Osteocyte (in vitro differentiated cells): Measurements from ENCODE around the gene PLXNB1. TPM values are rescaled to one million over a fixed set of nuclear protein-coding genes. Genes with fewer than 3 reads are reported as not detected.
"Not testable (repeated sequence)": the region's sequence is repeated elsewhere in the genome, so short reads cannot be mapped to it uniquely, and the experiment has no call there.

Experiments
- DNase-seq: peaks from one replicate; pipeline ENCODE4 v3.0.0; 2021; ENCODE audit warnings: mixed read lengths; ENCODE audit not compliant: unreplicated experiment; ENCODE audit errors: extremely low spot score
- H3K27ac Mint-ChIP-seq: one replicate; pipeline ENCODE4 v1.8.0; 2021; ENCODE audit warnings: mild to moderate bottlenecking, mixed read lengths; ENCODE audit not compliant: unreplicated experiment
- H3K27me3 Mint-ChIP-seq: one replicate; pipeline ENCODE4 v1.8.0; 2021; ENCODE audit warnings: mixed read lengths; ENCODE audit not compliant: unreplicated experiment
- H3K36me3 Mint-ChIP-seq: one replicate; pipeline ENCODE4 v1.8.0; 2021; ENCODE audit warnings: mixed read lengths; ENCODE audit not compliant: unreplicated experiment
- H3K4me1 Mint-ChIP-seq: one replicate; pipeline ENCODE4 v1.8.0; 2021; ENCODE audit warnings: mixed read lengths; ENCODE audit not compliant: unreplicated experiment
- H3K4me3 Mint-ChIP-seq: one replicate; pipeline ENCODE4 v1.8.0; 2021; ENCODE audit warnings: mild to moderate bottlenecking, moderate library complexity, mixed read lengths; ENCODE audit not compliant: unreplicated experiment
- H3K9me3 Mint-ChIP-seq: one replicate; pipeline ENCODE4 v1.8.0; 2021; ENCODE audit warnings: mixed read lengths; ENCODE audit not compliant: unreplicated experiment
- total RNA-seq: library from RNA; stranded (reverse); gene quantifications from 2 replicates; pipeline ENCODE4 v1.2.1, GENCODE V29; 2021
- TF ChIP-seq, protein P1 (sequence below): fragments of 200-600 bp; sonication (generic); IDR thresholded peaks from 2 replicates; pipeline ENCODE4 v1.5.0; 2021; ENCODE audit warnings: antibody characterized with exemption, mild to moderate bottlenecking, moderate library complexity

The PLXNB1 gene
- total RNA-seq, 1 donor from 2014 or later, result 88.2 TPM

DNA sequence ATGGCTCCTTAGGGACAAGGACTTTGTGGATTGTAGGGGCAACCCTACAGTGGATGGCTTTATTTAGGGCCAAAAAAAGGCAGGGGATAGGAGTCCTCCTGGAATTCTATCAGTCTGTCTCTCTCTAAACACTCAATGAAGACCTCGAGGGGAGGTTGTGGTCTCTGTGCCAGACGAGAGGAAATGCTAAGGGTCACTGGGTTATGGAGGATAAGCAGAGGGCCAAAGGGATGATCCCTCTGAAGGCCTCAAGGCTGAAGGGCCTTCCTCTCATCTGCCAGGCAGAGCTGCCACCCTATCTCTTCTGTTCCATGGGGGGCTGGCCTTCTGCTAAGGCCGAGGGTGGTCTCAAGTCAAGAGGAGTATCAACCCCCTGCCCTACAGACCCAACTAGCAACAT is 27.0 kb downstream of the PLXNB1 start:
- H3K4me1 Mint-ChIP-seq, result peaks cover 25% of the 10 kb centered on the region
- H3K27me3 Mint-ChIP-seq, result no peaks in the 10 kb centered on the region
- DNase-seq, result peak; percentile 70
- H3K4me3 Mint-ChIP-seq, result no peak overlapping the region
- no peaks in the 10 kb centered on the region for H3K9me3 Mint-ChIP-seq
- peaks cover 19% of the 10 kb centered on the region for H3K36me3 Mint-ChIP-seq
- peak overlapping the region; percentile 88 for H3K27ac Mint-ChIP-seq
- TF ChIP-seq, protein P1, sequence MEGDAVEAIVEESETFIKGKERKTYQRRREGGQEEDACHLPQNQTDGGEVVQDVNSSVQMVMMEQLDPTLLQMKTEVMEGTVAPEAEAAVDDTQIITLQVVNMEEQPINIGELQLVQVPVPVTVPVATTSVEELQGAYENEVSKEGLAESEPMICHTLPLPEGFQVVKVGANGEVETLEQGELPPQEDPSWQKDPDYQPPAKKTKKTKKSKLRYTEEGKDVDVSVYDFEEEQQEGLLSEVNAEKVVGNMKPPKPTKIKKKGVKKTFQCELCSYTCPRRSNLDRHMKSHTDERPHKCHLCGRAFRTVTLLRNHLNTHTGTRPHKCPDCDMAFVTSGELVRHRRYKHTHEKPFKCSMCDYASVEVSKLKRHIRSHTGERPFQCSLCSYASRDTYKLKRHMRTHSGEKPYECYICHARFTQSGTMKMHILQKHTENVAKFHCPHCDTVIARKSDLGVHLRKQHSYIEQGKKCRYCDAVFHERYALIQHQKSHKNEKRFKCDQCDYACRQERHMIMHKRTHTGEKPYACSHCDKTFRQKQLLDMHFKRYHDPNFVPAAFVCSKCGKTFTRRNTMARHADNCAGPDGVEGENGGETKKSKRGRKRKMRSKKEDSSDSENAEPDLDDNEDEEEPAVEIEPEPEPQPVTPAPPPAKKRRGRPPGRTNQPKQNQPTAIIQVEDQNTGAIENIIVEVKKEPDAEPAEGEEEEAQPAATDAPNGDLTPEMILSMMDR, result no peak

DNA sequence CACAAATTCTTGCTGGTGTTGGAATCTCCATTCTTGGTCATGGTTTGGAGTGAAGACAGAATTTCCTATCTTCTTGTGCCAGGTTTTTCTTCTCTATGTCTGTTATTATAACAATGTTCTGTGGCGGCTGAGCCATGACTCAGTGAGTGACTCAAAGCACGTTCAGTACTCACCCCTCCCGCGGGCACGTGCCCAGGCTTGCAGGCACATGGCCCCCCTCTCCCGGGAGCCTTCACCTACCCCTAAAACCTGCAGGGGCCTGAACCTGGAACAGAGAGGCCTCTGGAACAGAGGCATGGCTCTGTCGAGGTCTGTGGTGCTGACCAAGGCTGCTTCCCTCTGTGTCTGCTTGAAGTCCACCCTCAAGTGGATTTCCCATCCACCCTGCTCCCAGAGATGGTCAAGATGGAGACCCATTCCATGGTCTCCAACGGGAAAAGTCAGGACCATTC is 27.6 kb downstream of the PLXNB1 start:
- no peaks in the 10 kb centered on the region for H3K27me3 Mint-ChIP-seq
- no peak overlapping the region for H3K4me3 Mint-ChIP-seq
- H3K36me3 Mint-ChIP-seq, result peaks cover 15% of the 10 kb centered on the region
- TF ChIP-seq, protein P1, result no peak
- no peaks in the 10 kb centered on the region for H3K9me3 Mint-ChIP-seq
- H3K4me1 Mint-ChIP-seq, result peaks cover 25% of the 10 kb centered on the region
- H3K27ac Mint-ChIP-seq, result peak overlapping the region; percentile 88
- peak; percentile 85 for DNase-seq

DNA sequence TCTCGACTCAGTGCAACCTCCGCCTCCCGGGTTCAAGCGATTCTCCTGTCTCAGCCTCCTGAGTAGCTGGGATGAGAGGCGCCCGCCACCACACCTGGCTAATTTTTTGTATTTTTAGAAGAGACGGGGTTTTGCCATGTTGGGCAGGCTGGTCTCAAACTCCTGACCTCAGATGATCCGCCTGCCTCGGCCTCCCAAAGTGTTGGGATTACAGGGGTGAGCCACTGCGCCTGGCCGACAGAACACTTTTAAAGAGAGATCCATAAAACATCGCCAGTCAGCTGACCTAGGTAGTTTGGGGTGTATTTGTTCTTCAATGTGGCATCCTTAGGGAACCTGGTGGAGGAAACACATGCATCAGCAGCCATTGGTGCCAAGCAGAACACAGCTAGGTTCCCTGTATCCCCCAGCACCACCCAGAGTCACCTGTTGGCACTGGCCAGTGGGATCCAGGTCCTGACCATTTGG is 28.4 kb downstream of the PLXNB1 start:
- not testable (repeated sequence) for H3K4me3 Mint-ChIP-seq, DNase-seq, H3K9me3 Mint-ChIP-seq, H3K27me3 Mint-ChIP-seq
- Mint-ChIP-seq H3K27ac (peak overlapping the region; percentile 88), H3K4me1 (peaks cover 25% of the 10 kb centered on the region), H3K36me3 (peaks cover 14% of the 10 kb centered on the region)

DNA sequence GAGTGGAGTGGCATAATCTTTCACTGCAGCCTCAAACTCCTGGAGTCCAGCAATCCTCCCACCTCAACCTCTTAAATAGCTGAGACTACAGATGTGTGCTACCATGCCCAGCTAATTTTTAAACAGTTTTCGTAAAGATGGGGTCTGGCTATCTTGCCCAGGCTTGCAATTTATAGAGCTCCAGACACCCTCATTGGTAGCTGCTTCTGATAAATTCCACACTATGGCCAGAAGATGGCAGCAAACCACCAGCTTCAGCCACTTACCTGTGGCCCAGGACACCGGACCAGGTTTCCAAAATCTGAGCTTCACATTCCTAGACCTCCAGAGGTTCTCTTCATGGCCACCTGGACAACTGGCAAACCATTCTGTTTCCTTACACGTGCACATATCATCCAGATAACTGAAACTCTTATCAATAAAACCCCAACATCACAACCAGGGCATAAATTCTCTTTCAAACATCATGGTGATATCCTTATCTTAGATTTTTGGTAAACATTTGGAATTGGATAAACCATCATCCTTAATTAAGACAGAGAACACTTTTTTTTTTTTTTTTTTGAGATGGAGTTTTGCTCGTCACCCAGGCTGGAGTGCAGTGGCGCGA is 29.0 kb downstream of the PLXNB1 start:
- DNase-seq, result no peak
- Mint-ChIP-seq H3K4me1 (peaks cover 25% of the 10 kb centered on the region), H3K27ac (peak overlapping the region; percentile 84), H3K27me3 (peaks cover 3% of the 10 kb centered on the region), H3K36me3 (peaks cover 12% of the 10 kb centered on the region), H3K4me3 (no peak overlapping the region), H3K9me3 (no peaks in the 10 kb centered on the region)
- TF ChIP-seq, protein P1, result peak; percentile 92

DNA sequence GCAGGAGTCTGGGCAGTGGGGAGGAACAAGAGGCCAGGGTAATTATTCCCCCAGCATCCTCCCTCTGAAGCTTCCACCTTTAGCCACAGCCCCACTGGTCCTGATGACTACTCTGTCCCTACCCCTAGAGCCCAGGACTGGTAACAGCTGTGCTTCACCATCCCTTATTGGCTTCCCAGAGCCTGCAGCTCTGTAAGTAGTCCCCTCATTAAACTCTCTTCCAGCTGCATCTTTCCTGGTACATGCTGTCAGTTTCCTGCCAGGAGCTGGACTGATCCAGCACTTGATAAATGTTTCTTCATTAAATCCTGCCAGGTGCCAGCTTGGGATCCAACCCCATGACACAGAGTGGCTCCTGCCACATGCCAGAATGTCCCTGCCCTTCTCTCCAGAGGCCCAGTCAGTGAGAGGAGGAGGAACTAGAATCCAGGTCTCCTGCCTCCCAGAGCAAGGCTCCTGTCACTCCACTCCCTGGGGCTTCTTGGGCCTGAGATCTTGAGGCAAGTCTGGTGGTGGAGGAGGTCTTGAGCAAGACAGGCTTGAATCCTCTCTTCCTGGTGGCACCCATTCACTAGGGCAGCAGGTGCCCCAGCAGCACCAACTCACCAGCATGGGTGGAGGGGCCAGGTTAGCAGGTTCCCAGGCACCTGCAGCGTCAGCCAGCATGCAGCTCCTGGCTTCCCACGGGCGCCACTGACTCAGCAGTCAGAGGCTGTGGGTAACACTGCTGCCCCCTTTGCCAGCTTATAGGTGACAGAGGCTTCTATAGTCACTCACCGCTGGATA is 30.3 kb downstream of the PLXNB1 start:
- no peak for DNase-seq
- peaks cover 15% of the 10 kb centered on the region for H3K27me3 Mint-ChIP-seq
- H3K4me1 Mint-ChIP-seq, result peaks cover 25% of the 10 kb centered on the region
- no peaks in the 10 kb centered on the region for H3K9me3 Mint-ChIP-seq
- TF ChIP-seq, protein P1, result no peak
- H3K27ac Mint-ChIP-seq, result no peak overlapping the region
- H3K36me3 Mint-ChIP-seq, result peaks cover 7% of the 10 kb centered on the region
- H3K4me3 Mint-ChIP-seq, result no peak overlapping the region
